Esophagus muscularis mucosa (tissue), 4 donors: ENCODE data around the gene STAU1. TPM values are rescaled to one million over a fixed set of nuclear protein-coding genes. Genes with fewer than 3 reads are reported as not detected.
"Not testable (repeated sequence)": the region's sequence is repeated elsewhere in the genome, so short reads cannot be mapped to it uniquely, and the experiment has no call there.

ENCODE experiments used
- DNase-seq: peaks from one replicate; pipeline ENCODE4 v3.0.0-alpha.2; 2017; ENCODE audit errors: extremely low spot score
- H3K27ac ChIP-seq, 4 donors: fragments of 200-600 bp; sonication (generic); replicated peaks in 1 of 4; 1 replicate in 3 of 4; 2 replicates in 1 of 4; pipeline ENCODE4 v1.5.1; 2016 to 2019; ENCODE audit warnings: mild to moderate bottlenecking in 1 of 4
- H3K27me3 ChIP-seq, 4 donors: fragments of 200-600 bp; sonication (generic); one replicate each; pipeline versions ENCODE4 v1.5.1 to v1.6.0; 2016 to 2019
- H3K36me3 ChIP-seq, 4 donors: fragments of 200-600 bp; sonication (generic); one replicate each; pipeline ENCODE4 v1.5.1; 2016 to 2019
- H3K4me1 ChIP-seq, 4 donors: fragments of 200-600 bp; sonication (generic); one replicate each; pipeline ENCODE4 v1.5.1; 2016 to 2019
- H3K4me3 ChIP-seq, 4 donors: fragments of 200-600 bp; sonication (generic); 1 replicate in 2 of 4; 2 replicates in 2 of 4; pipeline ENCODE4 v1.5.1; 2016 to 2019; ENCODE audit warnings: mild to moderate bottlenecking in 4 of 4, moderate library complexity in 1 of 4
- H3K9me3 ChIP-seq, 4 donors: fragments of 200-600 bp; sonication (generic); 1 replicate in 3 of 4; 2 replicates in 1 of 4; pipeline ENCODE4 v1.5.1; 2016 to 2019
- EP300 ChIP-seq: sonication (generic); formaldehyde crosslinking; IDR thresholded peaks from one replicate; pipeline ENCODE4 v1.6.1; 2017; ENCODE audit warnings: antibody characterized with exemption
- POLR2A ChIP-seq: fragments of 450-650 bp; IDR thresholded peaks from one replicate; pipeline ENCODE4 v1.6.1; 2017; ENCODE audit warnings: antibody characterized with exemption, moderate library complexity, mild to moderate bottlenecking, low read depth
- POLR2AphosphoS5 ChIP-seq, 2 donors: sonication (generic); formaldehyde crosslinking; IDR thresholded peaks; one replicate each; pipeline ENCODE4 v1.6.1; 2017; ENCODE audit warnings: antibody characterized with exemption in 2 of 2
- WGBS: methylation state at CpG from one replicate; pipeline ENCODE4 v1.1.5; 2018; 5-methylcytosine and 5-hydroxymethylcytosine counted together
- intact Hi-C: fragments of 100-400 bp; cut with DNase I; formaldehyde crosslinking; loops from one replicate; pipeline ENCODE4 v1.15.1; 2023
- total RNA-seq, 4 donors: library from RNA; depleted of rRNA; stranded (reverse); fragments of >200 nt; gene quantifications; one replicate each; pipeline versions ENCODE4 v1.1.0 to v1.2.1, GENCODE V29; 2016
- TF ChIP-seq, protein P1 (sequence below), 3 experiments: fragments of 200-600 bp in 2 of 3; fragments of 450-650 bp in 1 of 3; sonication (generic) in 2 of 3; IDR thresholded peaks; one replicate each; pipeline ENCODE4 v1.5.1; 2017 to 2019; ENCODE audit warnings: antibody characterized with exemption in 3 of 3, mild to moderate bottlenecking in 2 of 3, moderate library complexity in 1 of 3

The STAU1 gene
- total RNA-seq, 4 donors from 2014 or later: 103 to 118 (median 115) TPM

DNA sequence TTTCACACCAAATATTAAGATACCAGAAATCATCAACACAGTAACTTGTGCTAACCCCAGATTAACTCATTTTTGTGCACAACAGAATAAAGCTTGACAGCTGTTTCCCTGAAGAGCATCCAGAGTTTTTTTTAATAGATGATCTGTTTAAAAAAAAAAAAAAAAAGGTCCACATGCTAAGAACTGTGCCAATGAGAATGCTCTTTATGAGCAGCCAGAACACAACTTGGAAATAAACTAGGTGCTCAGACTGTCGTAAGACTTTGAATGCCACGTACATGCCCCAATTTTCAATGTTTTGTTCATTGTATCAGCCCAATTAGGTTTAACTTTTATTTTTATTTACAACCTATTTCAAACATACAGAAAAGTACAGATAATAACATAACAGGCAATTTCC lies 47.3 kb downstream of the STAU1 start:
- no peak overlapping the region for H3K27ac ChIP-seq

DNA sequence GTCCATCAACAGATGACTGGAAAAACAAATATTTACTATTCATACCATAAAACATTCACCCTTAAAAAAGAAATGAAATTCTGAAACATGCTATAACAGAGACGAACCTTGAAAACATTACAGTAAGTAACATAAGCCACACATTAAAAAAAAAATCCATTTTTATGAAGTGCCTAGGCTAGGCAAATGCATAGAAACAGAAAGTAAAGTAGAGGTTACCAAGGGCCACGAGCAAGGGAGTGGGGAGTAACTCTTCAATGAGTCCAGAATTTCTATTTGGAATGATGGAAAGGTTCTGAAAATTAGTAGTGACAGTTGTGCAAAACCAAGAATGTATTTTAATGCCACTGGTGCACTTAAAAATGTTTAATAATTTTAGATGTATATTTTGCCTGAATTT lies 47.7 kb downstream of the STAU1 start:
- WGBS: 38% methylated on average over 2 of the region's 2 CpGs
- no peaks in the 10 kb centered on the region for H3K9me3 ChIP-seq
- peaks cover 5 to 23% (median 17%) of the 10 kb centered on the region in 4 donors for H3K4me1 ChIP-seq
- peaks cover 7 to 40% (median 20%) of the 10 kb centered on the region in 4 donors for H3K36me3 ChIP-seq
- intact Hi-C loops: no loop called here
- H3K4me3 ChIP-seq: no peak overlapping the region
- no peaks in the 10 kb centered on the region for H3K27me3 ChIP-seq
- H3K27ac ChIP-seq: no peak overlapping the region
- no peak for DNase-seq
- TF ChIP-seq POLR2A: no peak
- no peak for TF ChIP-seq POLR2AphosphoS5 (IDR thresholded peaks at IDR 0.05)
- no peak for TF ChIP-seq EP300
- TF ChIP-seq, protein P1, sequence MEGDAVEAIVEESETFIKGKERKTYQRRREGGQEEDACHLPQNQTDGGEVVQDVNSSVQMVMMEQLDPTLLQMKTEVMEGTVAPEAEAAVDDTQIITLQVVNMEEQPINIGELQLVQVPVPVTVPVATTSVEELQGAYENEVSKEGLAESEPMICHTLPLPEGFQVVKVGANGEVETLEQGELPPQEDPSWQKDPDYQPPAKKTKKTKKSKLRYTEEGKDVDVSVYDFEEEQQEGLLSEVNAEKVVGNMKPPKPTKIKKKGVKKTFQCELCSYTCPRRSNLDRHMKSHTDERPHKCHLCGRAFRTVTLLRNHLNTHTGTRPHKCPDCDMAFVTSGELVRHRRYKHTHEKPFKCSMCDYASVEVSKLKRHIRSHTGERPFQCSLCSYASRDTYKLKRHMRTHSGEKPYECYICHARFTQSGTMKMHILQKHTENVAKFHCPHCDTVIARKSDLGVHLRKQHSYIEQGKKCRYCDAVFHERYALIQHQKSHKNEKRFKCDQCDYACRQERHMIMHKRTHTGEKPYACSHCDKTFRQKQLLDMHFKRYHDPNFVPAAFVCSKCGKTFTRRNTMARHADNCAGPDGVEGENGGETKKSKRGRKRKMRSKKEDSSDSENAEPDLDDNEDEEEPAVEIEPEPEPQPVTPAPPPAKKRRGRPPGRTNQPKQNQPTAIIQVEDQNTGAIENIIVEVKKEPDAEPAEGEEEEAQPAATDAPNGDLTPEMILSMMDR (IDR thresholded peaks at IDR 0.05): no peak

More for the DNA sequence above, 47.3 kb downstream of the STAU1 start:
- Histone ChIP-seq H3K4me1 (peaks cover 5 to 23% (median 17%) of the 10 kb centered on the region in 4 donors), H3K27me3 (no peaks in the 10 kb centered on the region), H3K36me3 (peaks cover 3 to 40% (median 19%) of the 10 kb centered on the region in 4 donors), H3K9me3 (no peaks in the 10 kb centered on the region), H3K4me3 (no peak overlapping the region)
- no peak for DNase-seq
- TF ChIP-seq, protein P1 (IDR thresholded peaks at IDR 0.05): no peak
- TF ChIP-seq POLR2A: no peak
- WGBS: 48% methylated on average over 2 of the region's 2 CpGs
- intact Hi-C loops: no loop called here

DNA sequence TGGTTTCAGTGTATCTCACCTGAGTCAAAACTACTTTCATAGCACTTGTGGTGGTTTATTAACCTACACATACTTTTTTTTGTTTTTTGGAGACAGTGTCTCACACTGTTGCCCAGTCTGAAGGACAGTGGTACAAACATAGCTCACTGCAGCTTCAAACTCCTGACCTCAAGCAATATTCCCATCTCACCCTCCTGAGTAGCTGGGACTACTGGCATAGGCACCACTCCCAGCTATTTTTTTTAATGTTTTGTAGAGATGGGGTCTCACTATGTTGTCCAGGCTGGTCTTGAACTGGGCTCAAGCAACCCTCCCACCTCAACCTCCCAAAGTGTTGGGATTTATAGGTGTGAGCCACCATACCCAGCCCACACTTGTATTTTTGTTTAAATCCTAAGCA lies 49.7 kb downstream of the STAU1 start:
- Histone ChIP-seq H3K4me3 (no peak overlapping the region), H3K9me3 (no peaks in the 10 kb centered on the region), H3K27me3 (no peaks in the 10 kb centered on the region), H3K27ac (no peak overlapping the region), H3K4me1 (peaks cover 5 to 24% (median 18%) of the 10 kb centered on the region in 4 donors), H3K36me3 (peaks cover 7 to 46% (median 29%) of the 10 kb centered on the region in 4 donors)
- DNase-seq: no peak
- no peak for TF ChIP-seq EP300
- TF ChIP-seq POLR2A: no peak
- TF ChIP-seq, protein P1 (IDR thresholded peaks at IDR 0.05): no peak
- TF ChIP-seq POLR2AphosphoS5 (IDR thresholded peaks at IDR 0.05): no peak
- intact Hi-C loops: no loop called here

GRCh38 chr20:49136817-49137571 lies 51.1 kb downstream of the STAU1 start:
- H3K36me3 ChIP-seq: peaks cover 4 to 56% (median 33%) of the 10 kb centered on the region in 4 donors
- H3K4me3 ChIP-seq: no peak overlapping the region
- peaks cover 0 to 25% (median 24%) of the 10 kb centered on the region in 4 donors for H3K4me1 ChIP-seq
- TF ChIP-seq POLR2A: no peak
- TF ChIP-seq EP300: no peak
- TF ChIP-seq, protein P1 (IDR thresholded peaks at IDR 0.05): no peak
- no peak for TF ChIP-seq POLR2AphosphoS5 (IDR thresholded peaks at IDR 0.05)
- H3K27ac ChIP-seq: no peak overlapping the region
- intact Hi-C loops: no loop called here
- H3K27me3 ChIP-seq: no peaks in the 10 kb centered on the region
- no peak for DNase-seq
- WGBS: 90% methylated on average over 15 of the region's 15 CpGs
- no peaks in the 10 kb centered on the region for H3K9me3 ChIP-seq

DNA sequence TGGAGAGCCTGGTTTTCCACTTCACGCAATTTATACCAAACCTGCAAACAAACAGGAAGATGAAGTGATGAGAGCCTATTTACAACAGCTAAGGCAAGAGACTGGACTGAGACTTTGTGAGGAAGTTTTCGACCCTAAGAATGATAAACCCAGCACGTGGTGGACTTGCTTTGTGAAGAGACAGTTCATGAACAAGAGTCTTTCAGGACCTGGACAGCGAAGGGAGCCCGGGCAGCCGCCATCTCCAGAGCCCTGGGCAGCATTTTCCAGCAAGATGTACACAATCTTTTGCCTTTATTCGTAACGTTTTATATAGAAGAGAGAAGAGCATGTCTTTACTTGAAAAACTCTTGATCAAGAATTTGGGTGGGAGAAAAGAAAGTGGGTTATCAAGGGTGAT lies 53.3 kb downstream of the STAU1 start:
- H3K27me3 ChIP-seq, H3K27ac ChIP-seq, intact Hi-C loops, H3K9me3 ChIP-seq, H3K4me3 ChIP-seq, DNase-seq: not testable (repeated sequence)
- WGBS: 87% methylated on average over 8 of the region's 8 CpGs
- peaks cover 4 to 69% (median 40%) of the 10 kb centered on the region in 4 donors for H3K36me3 ChIP-seq
- peaks cover 0 to 11% (median 10%) of the 10 kb centered on the region in 4 donors for H3K4me1 ChIP-seq
